ENCODE results near the gene NLRC3. TPM values are rescaled to one million over a fixed set of nuclear protein-coding genes. Genes with fewer than 3 reads are reported as not detected.

Gene NLRC3
- total and polyA plus RNA-seq, 12 donors, result 0.26 to 2.5 (median 1.0) TPM

DNA sequence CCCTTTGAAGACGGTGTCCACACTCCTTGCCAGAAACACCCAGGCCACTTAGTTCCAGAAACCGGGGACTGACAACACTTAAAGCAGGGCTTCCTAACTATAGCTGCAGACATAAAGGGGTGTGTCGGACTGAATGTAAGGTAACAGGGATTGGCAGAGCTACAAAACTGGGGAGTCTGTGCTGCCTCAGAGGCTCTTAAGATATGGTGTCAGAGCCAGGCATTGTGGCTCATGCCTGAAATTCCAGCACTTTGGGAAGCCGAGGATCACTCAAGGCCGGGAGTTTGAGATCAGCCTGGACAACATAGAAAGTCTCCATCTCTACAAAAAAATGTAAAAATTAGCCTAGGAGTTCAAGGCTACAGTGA, 14.2 kb upstream of the NLRC3 start:
- intact Hi-C loops (cut with DNase I), result no loop called here
- no peaks in the 10 kb centered on the region for H3K27me3 ChIP-seq
- H3K4me1 ChIP-seq, result peaks cover 0 to 34% (median 10%) of the 10 kb centered on the region in 9 donors
- peaks cover 0 to 48% (median 0%) of the 10 kb centered on the region in 9 donors for H3K36me3 ChIP-seq
- H3K4me3 ChIP-seq, result no peak overlapping the region
- peak overlapping the region in 3 of 10 donors; percentile 36 to 60 (median 56) for H3K27ac ChIP-seq
- no peaks in the 10 kb centered on the region for H3K9me3 ChIP-seq
- DNase-seq (no peak), ATAC-seq (peak in 6 of 8 donors; percentile 13 to 85 (median 56))
- no peak for TF ChIP-seq CTCF (IDR thresholded peaks at IDR 0.05)
- 48 to 59% methylated on average over 5 of the region's 5 CpGs for WGBS, 2 donors

DNA sequence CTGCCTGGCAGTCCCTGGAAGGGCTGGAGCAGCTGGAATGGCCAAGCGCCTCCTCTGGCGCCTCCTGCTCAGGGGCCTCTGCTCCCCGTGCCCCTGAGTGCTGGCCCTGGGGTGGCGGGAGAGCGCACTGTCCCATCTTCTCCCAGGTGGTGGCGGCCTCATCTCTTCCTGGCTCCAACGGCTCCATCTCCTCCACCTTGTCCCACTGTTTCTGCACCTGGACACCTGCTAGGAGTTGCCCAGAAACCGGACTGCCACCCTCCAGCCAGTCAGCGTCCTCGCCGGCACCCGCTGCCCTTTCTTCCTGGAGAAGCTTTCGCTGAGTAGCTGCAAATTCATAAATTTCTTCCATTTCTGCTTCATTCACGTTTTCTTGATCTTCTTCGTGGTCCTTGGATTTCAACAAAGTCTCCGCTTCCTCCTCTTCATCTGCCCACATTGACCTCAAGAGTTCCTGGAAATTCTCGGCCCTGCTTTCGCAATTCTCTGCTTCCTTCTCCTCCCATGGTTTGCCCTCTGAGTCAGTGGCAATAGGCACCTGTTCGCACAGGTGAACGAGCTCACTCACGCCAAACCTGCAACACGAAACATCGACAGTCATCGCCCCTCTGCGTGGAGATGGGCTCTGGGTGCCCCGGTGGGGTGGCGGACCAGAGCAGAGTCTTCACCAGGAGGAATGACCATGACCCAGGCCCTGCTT, 13.7 kb upstream of the NLRC3 start:
- WGBS, 2 donors, result 87 to 91% methylated on average over 27 of the region's 27 CpGs
- Histone ChIP-seq H3K27ac (peak overlapping the region in 1 of 10 donors; percentile 10), H3K4me1 (peaks cover 0 to 34% (median 10%) of the 10 kb centered on the region in 9 donors), H3K4me3 (no peak overlapping the region), H3K27me3 (no peaks in the 10 kb centered on the region), H3K36me3 (peaks cover 0 to 48% (median 0%) of the 10 kb centered on the region in 9 donors), H3K9me3 (no peaks in the 10 kb centered on the region)
- intact Hi-C loops (cut with DNase I), result no loop called here
- ATAC-seq (peak in 1 of 8 donors; percentile 7), DNase-seq (no peak)
- no peak for TF ChIP-seq CTCF (IDR thresholded peaks at IDR 0.05)

GRCh38 chr16:3589991-3590701, 12.9 kb upstream of the NLRC3 start:
- DNase-seq, result no peak
- Histone ChIP-seq H3K9me3 (no peaks in the 10 kb centered on the region), H3K4me3 (no peak overlapping the region), H3K36me3 (peaks cover 0 to 48% (median 0%) of the 10 kb centered on the region in 9 donors), H3K4me1 (peaks cover 0 to 34% (median 10%) of the 10 kb centered on the region in 9 donors), H3K27me3 (no peaks in the 10 kb centered on the region), H3K27ac (no peak overlapping the region)
- intact Hi-C loops (cut with DNase I), result no loop called here
- no peak for ATAC-seq
- WGBS, 2 donors, result 91 to 94% methylated on average over 25 of the region's 25 CpGs
- TF ChIP-seq CTCF (IDR thresholded peaks at IDR 0.05), result no peak

DNA sequence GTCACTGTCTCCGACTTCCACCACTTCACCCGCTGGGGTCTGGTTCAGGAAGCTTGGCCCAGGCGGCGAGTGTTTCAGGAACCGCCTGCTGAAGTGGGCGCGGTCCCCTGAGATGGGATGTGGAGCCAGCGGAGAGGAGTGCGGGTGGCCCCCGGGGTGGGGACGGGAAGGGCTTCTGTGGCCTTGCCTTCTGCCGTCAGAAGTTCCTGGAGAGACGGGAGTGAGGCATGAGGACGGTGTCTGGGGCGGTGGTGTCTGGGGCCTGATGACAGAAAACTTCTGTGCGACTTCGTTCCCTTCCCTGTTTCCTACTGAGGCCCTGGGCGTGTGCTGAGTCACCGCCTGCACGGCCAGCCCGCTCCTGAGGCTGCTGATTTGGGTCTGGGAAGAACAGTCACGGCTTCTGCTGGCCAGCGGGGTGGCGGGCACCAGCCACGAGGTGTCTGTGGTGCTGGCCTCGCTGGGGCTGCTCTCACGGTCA, 12.3 kb upstream of the NLRC3 start:
- ATAC-seq, result peak in 4 of 8 donors; percentile 20 to 51 (median 43)
- WGBS, 2 donors, result 86 to 87% methylated on average over 27 of the region's 27 CpGs

More for the DNA sequence above, 12.3 kb upstream of the NLRC3 start:
- H3K36me3 ChIP-seq, result peaks cover 0 to 51% (median 0%) of the 10 kb centered on the region in 9 donors
- H3K4me1 ChIP-seq, result peaks cover 0 to 34% (median 10%) of the 10 kb centered on the region in 9 donors
- H3K9me3 ChIP-seq, result no peaks in the 10 kb centered on the region
- H3K27ac ChIP-seq, result peak overlapping the region in 1 of 10 donors; percentile 56
- DNase-seq, result no peak
- peak overlapping the region in 1 of 10 donors; percentile 14 for H3K4me3 ChIP-seq
- TF ChIP-seq CTCF (IDR thresholded peaks at IDR 0.05), result no peak
- intact Hi-C loops (cut with DNase I), result no loop called here
- H3K27me3 ChIP-seq, result no peaks in the 10 kb centered on the region

All from heart right ventricle (tissue), 16 donors.